ENCODE data around the gene SUN5.
"Not testable (repeated sequence)": the region's sequence is repeated elsewhere in the genome, so short reads cannot be mapped to it uniquely, and the experiment has no call there.

SUN5 gene

GRCh38 chr20:32977281-32978008 lies 26.8 kb downstream of the SUN5 start:
- no peak for DNase-seq (ENCODE audit: low read depth)

DNA sequence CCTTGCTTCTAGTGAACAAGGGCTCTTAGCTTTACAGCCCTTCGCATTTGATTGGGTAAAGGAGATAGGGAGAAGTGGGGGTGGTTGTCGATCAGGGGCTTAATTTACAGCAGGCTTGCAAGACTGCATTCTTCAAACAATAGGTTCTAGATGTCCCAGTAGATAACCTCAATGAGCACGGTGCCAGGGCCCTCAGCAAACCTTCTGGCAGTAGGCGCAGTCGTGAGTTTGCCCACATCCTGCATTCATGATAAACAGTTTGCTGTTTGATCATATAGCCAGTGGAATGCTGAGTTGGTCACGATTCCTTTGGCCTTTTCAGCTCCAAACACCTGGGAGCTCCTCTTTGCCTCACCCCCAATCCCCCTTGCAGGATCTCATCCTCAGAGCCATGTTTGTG lies 27.5 kb downstream of the SUN5 start:
- DNase-seq (ENCODE audit: low read depth): no peak

DNA sequence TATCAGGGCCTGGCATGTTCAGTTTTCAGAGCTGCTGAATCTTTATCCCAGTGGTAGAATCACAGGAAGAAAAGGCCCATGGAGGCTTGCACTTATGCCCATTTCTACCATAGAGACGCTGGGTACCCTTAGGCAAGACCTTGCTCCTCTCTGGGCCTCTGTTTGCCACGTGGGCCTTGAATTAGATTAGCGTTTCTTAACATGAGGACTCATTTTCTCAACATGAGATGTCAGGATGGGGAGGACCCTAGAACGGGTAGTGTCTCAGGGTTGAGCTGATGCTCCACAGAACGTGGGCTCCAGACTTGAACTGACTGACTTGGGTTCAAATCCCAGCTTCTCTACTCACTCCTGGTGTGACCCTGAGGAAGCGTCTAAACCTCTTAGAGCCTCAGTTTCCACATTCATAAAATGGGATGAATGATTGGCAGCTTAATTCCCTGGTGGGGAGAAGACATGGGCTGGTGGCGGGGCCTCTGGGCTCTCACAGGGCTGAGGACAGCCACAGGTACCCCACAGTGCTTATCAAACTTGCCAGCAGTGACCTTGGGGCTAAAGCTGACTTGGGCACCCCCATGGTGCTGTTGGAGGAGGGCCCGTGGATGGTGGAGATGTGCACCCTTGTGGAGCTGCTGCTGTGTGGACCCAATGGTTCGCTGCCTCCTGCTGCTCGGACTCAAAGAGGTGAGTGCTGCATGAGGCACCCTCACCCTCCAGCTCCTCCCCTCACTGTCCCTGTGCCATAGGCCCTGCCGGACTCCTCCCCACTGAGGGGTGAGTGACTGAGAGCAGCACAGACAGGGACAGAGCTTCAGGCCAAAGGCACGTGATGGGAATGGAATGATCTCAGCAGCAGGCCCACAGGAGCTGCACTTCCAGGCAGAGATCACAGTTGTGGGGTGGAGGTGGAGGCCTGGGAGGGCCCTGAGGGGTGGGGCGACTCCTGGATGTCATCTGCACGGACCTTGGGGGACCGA lies 28.2 kb downstream of the SUN5 start:
- DNase-seq (ENCODE audit: low read depth): no peak

- not testable (repeated sequence) for DNase-seq (ENCODE audit: low read depth)
Observed at GRCh38 chr20:32975121-32975520, 29.1 kb downstream of the SUN5 start.

DNA sequence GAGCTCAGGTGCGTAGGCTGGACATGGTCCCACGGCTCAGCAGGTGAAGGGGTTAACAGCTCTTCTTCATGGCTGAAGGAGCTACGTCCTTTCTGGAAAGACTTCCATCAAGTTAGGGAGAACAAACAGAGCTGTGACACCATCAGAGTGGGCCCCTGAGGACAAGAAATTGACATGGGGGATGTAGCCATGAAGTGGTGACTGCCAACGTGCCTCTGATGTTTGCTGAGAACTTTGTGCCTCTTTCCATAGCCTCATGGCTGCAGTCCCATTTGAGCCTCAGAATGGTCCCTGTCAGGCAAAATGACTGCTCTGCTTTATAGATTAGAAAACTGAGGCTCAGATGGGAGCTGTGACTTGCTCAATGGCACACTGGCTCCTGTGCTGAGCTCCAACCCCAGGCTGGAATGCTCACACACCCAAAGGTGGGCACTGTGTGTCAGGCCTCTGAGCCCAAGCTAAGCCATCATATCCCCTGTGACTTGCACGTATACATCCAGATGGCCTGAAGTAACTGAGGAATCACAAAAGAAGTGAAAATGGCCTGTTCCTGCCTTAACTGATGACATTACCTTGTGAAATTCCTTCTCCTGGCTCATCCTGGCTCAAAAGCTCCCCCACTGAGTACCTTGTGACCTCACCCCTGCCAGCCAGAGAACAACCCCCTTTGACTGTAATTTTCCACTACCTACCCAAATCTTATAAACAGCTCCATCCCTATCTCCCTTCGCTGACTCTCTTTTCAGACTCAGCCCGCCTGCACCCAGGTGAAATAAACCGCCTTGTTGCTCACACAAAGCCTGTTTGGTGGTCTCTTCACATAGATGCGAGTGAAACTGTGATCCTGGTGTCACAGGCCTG lies 29.8 kb downstream of the SUN5 start:
- not testable (repeated sequence) for DNase-seq (ENCODE audit: low read depth)

DNA sequence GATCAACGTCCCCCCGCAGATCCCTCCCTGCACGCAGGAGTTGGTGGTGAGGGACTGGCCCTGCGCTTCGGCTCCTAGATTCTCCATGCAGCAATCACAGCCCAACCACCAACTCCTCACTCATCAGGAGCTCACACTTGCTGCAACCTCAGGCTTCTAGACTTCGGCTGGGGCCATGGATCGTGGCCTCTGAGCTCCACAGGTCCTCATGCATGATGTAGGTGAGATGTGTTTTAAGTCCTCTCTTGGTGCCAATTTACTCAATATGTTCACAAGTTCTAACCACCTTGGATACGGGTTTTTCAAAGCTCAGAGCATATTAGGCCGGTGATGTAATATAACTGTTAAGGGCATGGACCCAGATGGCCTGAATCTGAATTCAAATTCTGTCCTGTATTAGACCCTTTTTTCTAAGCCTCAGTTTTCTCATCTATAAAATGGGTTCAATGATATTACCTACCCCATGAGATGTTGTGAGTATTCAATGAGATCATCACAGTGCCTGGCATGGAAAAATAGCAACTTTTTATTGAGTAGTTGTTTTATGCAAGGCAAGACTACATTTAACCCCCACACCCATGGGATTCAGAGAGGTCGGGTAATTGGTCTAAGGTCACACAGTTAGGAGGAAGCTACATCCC lies 31.0 kb downstream of the SUN5 start:
- no peak for DNase-seq (ENCODE audit: low read depth)

GRCh38 chr20:32972181-32973076 lies 31.8 kb downstream of the SUN5 start:
- peak; percentile 61 for DNase-seq (ENCODE audit: low read depth)

GRCh38 chr20:32971703-32972161 lies 32.5 kb downstream of the SUN5 start:
- no peak for DNase-seq (ENCODE audit: low read depth)

DNA sequence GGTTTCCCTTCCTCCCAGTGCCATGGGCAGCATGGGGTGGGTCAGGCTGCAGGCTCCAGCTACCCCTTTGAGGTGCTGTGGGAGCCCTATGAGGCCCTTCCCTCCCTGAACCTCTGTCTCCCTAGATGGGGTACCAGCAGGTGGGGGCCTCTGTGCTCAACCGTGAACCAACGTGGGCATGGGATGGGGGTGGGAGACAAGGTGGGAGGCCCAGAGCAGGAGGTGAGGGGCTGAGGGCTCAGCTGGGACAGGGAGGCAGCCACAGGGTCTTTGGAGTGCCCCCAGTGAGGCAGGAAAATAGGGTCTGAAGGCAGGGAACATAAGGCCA lies 33.3 kb downstream of the SUN5 start:
- DNase-seq (ENCODE audit: low read depth): no peak

- no peak for DNase-seq (ENCODE audit: low read depth)
Observed at GRCh38 chr20:32970115-32970972, 33.9 kb downstream of the SUN5 start.

GRCh38 chr20:32969356-32970114 lies 34.7 kb downstream of the SUN5 start:
- DNase-seq (ENCODE audit: low read depth): no peak

DNA sequence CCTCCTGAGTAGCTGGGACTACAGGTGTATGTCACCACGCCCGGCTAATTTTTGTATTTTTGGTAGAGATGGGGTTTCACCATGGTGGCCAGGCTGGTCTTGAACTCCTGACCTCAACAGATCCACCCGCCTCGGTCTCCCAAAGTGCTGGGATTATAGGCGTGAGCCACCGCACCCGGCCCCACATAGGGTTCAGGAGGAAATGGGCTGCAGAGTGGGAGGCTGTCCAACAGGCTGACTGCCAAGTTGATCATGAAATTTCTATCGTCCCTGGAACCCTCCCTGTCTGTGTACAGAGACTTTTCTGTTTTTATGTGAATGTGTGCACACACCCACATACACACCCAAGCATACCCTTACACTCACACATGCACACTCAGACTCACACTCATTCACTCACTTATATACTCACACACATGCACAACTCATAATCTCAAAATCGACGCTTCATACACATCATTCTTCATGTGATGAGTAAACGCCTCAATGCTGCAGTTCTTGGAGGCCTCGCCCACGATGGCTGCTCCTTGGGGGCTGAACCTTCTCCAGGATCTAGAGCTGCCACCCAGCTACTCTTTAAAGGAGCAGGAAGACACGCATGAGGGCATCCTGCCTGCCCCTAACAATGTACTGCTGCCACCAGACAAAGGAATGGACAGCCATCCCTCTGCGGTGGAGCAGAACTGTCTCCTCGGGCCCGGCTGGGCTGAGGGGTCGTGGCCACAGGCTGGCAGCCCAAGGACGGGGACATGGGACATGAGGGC lies 35.6 kb downstream of the SUN5 start:
- no peak for DNase-seq (ENCODE audit: low read depth)

- no peak for DNase-seq (ENCODE audit: low read depth)
Observed at GRCh38 chr20:32967961-32968457, 36.2 kb downstream of the SUN5 start.

DNA sequence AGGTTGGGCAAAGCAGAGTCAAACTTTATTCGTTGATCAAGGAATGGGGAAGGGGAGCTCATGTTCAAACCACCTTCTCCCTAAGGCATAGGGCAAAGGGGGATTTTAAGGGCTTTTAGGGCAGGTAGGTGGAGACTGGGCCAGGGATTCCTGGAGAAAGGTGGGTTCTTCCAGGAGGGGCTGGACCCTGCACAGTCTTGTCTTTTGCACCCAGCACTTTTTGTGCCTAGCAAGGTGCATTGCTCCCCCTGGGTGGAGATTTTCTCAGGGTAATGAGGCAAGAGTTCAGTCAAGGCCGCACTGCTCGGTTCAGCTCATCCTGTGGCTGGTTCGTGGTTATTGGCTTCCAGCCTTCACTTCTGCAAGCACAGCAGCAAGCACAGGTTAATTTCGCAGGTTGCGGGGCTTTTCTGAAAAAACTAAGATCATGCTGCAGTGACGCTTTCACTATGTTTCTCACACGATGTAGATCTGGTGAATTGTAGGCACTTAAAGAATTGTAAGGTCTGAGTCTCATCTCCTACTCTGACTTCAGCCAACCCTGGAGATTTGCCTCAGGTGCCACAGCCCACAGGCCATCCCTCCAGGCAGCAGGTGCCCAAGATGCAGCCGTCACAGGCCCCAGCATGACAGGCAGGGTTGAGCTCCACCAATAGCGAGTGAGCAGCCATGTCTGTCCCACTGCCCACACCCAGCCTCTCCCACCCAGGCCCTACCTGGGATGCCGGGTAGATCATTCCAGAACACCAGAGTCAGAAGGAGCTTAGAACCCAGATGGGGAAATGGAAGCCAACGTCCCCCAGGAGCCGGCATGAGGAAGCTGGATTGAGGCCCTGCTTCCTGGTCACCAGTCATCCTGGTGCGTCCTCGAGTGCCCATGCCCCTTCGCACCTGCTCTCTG lies 37.1 kb downstream of the SUN5 start:
- no peak for DNase-seq (ENCODE audit: low read depth)

DNA sequence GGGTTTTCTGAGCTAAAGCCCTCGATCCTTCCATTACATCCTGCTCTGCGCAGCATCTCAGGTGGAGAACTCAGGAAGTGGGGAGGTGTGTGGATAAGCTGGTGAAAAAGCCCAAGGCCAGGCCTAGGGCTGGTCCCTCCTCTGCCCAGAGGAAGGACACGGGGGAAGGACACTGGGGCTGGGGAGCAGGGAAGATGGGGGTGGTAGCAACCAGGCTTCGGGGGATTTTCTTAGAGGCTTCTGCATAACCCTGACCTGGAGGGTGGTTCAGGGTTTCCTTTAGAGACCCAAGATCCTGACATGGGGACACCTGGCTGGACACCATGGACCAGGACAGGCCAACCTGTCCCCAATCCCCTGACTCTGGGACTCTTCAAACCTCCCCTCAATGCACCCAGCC lies 37.9 kb downstream of the SUN5 start:
- DNase-seq (ENCODE audit: low read depth): no peak

- no peak for DNase-seq (ENCODE audit: low read depth)
Observed at GRCh38 chr20:32965581-32966373, 38.5 kb downstream of the SUN5 start.

Measured in stimulated activated CD8-positive, alpha-beta memory T cell treated with anti-CD3 and anti-CD28 coated beads, Interleukin-7, amount 100 ng/mL, for 24 hours (primary cell).